Measurements from ENCODE around the gene TIMM9.
A peak's percentile ranks its signal among the peaks of the same experiment; 100 is the strongest.
"Not testable (repeated sequence)": the region's sequence is repeated elsewhere in the genome, so short reads cannot be mapped to it uniquely, and the experiment has no call there.

Gene TIMM9

DNA sequence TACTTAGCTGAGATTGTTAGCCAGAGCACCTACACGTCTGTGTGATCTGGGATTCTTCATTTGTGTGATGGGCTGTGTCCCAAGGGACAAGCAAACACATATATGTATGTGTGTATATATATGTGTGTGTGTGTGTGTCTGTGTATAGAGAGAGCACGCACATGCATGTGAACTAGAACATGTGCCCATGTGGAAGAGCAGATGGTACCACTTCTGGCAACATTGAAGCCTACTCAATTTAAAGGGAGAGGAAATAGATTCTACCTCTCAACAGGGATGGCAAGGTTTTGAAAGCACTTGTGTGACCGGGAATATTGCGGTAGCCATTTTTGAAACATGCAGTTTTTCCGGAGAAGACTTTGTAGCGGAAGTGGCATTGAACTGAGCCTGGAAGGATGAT lies 30.2 kb downstream of the TIMM9 start:
- DNase-seq, result no peak

DNA sequence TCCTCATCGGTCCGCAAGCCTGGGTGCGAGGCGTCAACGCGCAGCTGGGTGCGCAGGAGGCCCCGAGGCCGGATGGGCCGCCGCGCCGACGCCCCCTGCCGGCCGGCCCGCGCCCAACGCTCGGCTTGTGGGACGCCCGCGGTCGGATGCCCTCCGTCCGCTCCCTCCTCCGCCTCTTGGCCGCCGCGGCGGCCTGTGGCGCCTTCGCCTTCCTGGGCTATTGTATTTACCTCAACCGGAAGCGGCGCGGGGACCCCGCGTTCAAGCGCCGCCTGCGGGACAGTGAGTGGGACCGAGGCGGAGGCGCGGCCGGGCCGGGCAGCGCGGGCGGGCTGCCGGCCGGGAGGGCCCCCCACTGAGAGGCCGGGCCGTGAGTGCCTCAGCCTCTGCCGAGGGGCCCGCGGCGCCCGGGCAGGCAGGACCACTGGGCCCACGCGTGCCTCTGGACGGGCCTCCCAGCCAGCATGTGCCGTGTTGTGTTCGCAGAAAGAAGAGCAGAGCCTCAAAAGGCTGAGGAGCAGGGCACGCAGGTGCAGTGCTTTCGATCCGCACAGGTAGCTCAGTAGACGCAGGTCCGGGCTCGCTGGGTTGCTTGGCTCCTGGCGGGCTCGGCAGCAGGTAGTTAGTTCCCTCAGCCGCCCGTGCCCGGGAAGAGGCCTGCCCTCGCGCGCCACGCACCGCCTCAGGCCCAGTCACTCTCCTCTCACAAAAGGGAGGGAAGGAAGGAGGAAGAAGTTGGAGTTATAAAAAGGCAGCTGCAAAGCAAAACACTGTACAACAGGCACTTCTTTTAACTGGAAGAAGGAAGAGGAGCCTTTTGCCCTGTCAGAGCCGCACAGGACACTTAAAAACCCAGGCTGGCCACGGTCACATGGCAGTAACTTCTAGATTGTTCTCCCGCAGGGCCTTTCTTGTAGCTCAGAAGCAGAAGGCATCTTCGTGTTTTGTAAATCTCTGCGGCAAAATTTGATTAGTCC lies 31.2 kb downstream of the TIMM9 start, which contains the start of gene TOMM20L:
TOMM20L (plus strand) TSS at position 119 of the 977 bp plus-strand sequence; CDS start at position 147, 28 bp downstream.
- peak; percentile 55 for DNase-seq

DNA sequence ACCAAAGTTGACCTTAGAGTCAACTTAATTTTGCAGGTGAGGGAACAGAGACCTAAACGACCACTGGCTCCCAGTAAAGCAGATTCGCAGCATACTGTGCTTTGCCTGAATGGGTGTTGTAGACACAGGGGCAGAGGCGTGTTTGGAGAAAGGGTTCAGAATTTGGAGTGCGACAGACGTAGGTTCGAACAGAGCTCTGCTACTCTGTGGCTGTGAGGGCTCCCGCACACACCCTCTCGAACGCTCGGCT lies 31.8 kb downstream of the TIMM9 start:
- DNase-seq, result no peak

DNA sequence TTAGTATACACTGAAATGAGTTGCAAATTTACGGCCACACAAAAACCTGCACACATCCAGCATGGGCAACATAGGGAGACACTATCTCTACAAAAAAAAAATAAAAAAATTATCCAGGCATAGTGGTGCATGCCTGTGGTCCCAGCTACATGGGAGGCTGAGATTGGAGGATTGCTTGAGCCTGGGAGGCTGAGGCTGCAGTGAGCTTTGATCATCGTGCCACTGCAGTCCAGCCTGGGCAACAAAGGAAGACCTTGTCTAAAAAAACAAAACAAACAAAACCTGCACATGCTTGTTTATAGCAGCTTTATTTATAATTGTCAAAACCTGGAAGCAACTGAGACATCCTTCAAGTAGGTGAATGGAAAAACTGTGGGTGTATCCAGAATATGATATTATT lies 36.5 kb downstream of the TIMM9 start:
- DNase-seq, result no peak

DNA sequence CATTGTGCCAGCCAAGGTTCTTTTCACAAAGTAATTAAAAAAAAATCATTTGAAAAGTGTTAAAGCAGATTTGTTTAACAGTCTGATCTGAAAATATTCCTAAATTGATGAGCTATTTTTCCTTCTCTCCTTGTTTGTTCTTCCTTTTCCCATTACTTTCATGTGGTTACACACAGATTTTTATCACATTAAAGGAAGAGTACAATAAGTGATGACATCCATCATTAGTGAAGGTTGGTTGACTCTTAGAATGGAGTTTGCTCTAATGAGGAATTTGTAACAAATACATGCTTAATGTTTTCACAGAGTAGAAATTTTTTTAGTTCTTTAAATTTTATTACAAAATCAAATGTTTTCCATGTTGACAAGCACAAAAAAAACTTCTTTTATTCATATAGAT lies 50.5 kb downstream of the TIMM9 start:
- DNase-seq, result no peak

DNA sequence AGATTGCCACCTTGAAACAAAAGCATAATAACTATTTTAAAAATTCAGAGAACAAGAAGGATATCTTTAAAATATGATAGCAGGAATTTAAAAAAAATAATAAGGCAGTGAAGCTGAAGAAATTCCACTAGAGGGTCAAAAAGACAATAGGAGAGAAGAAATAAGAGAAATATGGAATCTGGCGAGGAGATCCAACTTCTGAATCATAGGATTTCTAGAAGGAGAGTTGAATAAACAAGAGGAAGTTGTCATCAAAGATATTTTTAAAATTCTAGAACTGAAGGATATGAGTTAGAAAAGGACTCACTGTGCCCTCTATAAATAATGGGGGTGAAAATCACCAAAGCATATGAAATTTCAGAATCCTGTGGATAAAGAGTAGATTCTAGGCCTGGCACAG lies 58.4 kb downstream of the TIMM9 start:
- no peak for DNase-seq

DNA sequence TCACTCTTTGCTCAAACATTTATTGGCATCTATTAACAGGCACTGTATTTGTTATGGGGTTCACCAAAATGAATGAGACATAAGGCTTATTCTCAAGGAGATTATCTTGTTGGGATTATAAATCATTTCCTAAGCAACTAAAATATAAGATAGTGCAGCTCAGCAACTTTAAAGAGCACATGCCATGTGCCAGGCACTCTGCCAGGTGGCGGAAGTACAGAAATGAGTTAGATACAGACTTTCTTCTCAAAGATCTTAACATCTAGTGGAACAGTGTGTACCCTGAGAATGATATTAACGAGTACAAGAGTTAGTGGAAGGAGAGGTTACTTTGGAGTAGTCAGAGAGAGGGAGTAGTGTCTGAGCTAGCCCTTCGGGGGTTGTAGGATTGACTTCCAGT lies 60.0 kb downstream of the TIMM9 start:
- DNase-seq, result no peak

DNA sequence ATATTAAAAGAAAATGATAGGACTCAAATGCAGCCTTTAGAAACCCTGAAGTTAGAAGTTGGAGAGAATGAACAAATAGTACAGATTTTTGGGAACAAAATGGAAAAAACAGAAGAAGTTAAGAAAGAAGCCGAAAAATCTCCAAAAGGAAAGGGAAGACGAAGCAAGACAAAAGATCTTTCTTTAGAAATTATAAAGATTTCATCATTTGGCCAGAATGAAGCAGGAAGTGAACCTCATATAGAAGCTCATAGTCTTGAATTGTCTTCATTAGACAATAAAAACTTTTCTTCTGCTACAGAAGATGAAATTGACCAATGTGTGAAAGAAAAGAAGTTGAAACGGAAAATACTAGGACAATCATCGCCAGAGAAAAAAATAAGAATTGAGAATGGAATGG lies 63.0 kb downstream of the TIMM9 start:
- no peak for DNase-seq

DNA sequence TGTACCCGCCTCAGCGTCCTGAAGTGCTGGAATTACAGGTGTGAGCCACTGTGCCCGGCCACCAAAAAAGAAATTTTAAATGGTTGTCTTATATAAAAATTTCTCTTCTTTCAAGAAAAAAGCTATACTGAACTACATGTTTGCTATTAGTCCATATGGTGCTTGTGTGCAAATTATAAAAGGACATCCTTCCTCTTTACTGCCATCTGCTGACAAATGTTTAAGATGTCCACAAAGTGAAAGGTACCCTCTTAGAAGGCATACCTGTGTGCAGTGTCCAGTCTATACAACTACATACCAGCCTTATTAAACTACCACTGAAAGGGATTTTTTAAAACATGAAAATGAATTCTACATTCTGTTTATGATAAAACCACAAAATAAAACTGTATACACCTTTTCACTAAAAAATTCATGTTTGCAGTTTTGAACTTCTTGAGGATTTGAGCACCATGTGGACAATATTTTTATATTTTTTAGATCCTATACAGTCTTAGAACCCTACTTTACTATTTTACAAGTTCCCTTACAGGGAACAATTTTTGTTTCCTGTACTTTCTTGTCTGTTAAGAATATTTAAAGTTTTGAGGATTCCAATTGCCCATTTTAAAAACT lies 64.4 kb downstream of the TIMM9 start:
- no peak for DNase-seq

DNA sequence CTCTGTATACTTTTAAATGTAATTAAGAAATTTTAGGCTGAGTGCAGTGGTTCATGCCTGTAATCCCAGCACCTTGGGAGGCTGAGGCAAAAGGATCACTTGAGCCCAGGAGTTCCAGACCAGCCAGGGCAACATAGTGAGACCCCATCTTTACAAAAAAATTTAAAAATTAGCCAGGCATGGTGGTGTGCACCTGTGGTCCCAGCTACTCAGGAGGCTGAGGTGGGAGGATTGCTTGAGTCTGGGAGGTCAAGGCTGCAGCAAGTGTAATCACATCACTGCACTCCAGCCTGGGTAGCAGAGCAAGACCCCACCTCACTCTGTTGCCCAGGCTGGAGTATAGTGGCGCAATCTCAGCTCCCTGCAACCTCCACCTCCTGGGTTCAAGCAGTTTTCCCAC lies 65.1 kb downstream of the TIMM9 start:
- not testable (repeated sequence) for DNase-seq
